NCI-H345 treated with DMSO at 0.1 percent for 48 hours (cell line): ENCODE measurements around the gene FIBCD1.

ENCODE experiments used
- DNase-seq: peaks from one replicate; lab custom pipeline; 2025; ENCODE audit not compliant: unreplicated experiment; lab: John Stamatoyannopoulos, UW

The FIBCD1 gene

GRCh38 chr9:130923611-130924447 is 15.2 kb downstream of the FIBCD1 start:
- DNase-seq, result no peak

- no peak for DNase-seq
Measured at GRCh38 chr9:130922893-130923610, 16.0 kb downstream of the FIBCD1 start.

GRCh38 chr9:130921989-130922892 is 16.8 kb downstream of the FIBCD1 start:
- DNase-seq, result no peak

- DNase-seq, result no peak
Measured at GRCh38 chr9:130921300-130921988, 17.6 kb downstream of the FIBCD1 start.

GRCh38 chr9:130920762-130921299 is 18.2 kb downstream of the FIBCD1 start:
- DNase-seq, result no peak

GRCh38 chr9:130920233-130920632 is 18.8 kb downstream of the FIBCD1 start:
- no peak for DNase-seq

- no peak for DNase-seq
Measured at GRCh38 chr9:130919559-130920145, 19.4 kb downstream of the FIBCD1 start.

GRCh38 chr9:130918826-130919558 is 20.1 kb downstream of the FIBCD1 start:
- no peak for DNase-seq

GRCh38 chr9:130918101-130918825 is 20.8 kb downstream of the FIBCD1 start:
- DNase-seq, result no peak

GRCh38 chr9:130917168-130917960 is 21.7 kb downstream of the FIBCD1 start:
- no peak for DNase-seq

GRCh38 chr9:130915096-130915447 is 24.0 kb downstream of the FIBCD1 start:
- no peak for DNase-seq

- DNase-seq, result no peak
Measured at GRCh38 chr9:130914417-130915095, 24.5 kb downstream of the FIBCD1 start.

- DNase-seq, result no peak
Measured at GRCh38 chr9:130913599-130914416, 25.2 kb downstream of the FIBCD1 start.

- DNase-seq, result no peak
Measured at GRCh38 chr9:130912932-130913598, 26.0 kb downstream of the FIBCD1 start.

- no peak for DNase-seq
Measured at GRCh38 chr9:130911254-130912049, 27.6 kb downstream of the FIBCD1 start.
